ENCODE results near the gene FAM149B1. TPM values are rescaled to one million over a fixed set of nuclear protein-coding genes. Genes with fewer than 3 reads are reported as not detected.
"Not testable (repeated sequence)": the region's sequence is repeated elsewhere in the genome, so short reads cannot be mapped to it uniquely, and the experiment has no call there.

The FAM149B1 gene
- total RNA-seq: 10 to 100 TPM; 14.5 to 32.5 (median 22.6) TPM

GRCh38 chr10:73167783-73168464 is at the start of gene FAM149B1, which contains the start of gene ECD:
Gene FAM149B1 (plus strand): TSS chr10:73168119. CDS start chr10:73168340, 221 bp downstream.
Gene ECD (minus strand): TSS chr10:73168008. CDS start chr10:73163937, 4,071 bp downstream.
- peak; percentile 95 to 99 (median 98) for ATAC-seq (replicated peaks in 6 of 8)
- Histone ChIP-seq H3K4me3 (peak within 1 kb of the TSS; percentile 68 to 98 (median 89)), H3K27ac (peak within 1 kb of the TSS; percentile 88 to 96), H3K4me1 (replicated peaks in 1 of 2) (peaks cover 0 to 5% of the 10 kb centered on the region in 2 donors)
- in situ Hi-C loops (cut with MboI; ENCODE audit: low pct_unique_long_range_greater_than_20kb in 2 of 9, low sequenced_read_pairs in 9 of 9, unreplicated experiment in 9 of 9): no loop called here
- 0 to 3% (median 0%) methylated on average over 1 to 6 of the region's 49 CpGs; no CpG with 5 or more reads in 5 of the 10 experiments for WGBS, 10 experiments

- in situ Hi-C loops (cut with MboI; ENCODE audit: low pct_unique_long_range_greater_than_20kb in 2 of 9, low sequenced_read_pairs in 9 of 9, unreplicated experiment in 9 of 9): no loop called here
- no peak overlapping the region for H3K4me3 ChIP-seq
- WGBS, 10 experiments: 0 to 100% (median 83%) methylated on average over 1 of the region's 1 CpG; no CpG with 5 or more reads in 1 of the 10 experiments
- H3K4me1 ChIP-seq (replicated peaks in 1 of 2): no peaks in the 10 kb centered on the region
- ATAC-seq (replicated peaks in 6 of 8): no peak
- H3K27ac ChIP-seq: no peak overlapping the region
Observed at GRCh38 chr10:73119457-73119856, 48.5 kb upstream of the FAM149B1 start.

DNA sequence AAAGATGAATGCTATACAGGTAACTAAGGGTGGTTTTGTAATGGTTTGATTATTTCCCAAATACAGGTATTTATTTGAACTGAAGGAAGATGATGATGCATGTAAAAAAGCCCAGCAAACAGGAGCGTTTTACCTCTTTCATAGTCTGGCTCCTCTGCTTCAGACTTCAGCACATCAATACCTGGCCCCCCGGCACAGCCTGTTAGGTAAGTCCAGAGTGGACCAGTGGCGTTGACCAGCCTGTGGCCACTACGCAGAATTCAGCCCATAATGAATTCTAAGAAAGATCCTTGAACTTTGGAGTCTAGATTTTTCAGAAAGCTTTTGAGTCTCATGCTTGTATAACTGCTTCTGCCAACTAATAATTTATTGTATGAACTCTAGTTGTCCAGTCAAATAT is 48.0 kb upstream of the FAM149B1 start:
- in situ Hi-C loops (cut with MboI; ENCODE audit: low pct_unique_long_range_greater_than_20kb in 2 of 9, low sequenced_read_pairs in 9 of 9, unreplicated experiment in 9 of 9): no loop called here
- ATAC-seq (replicated peaks in 6 of 8): no peak
- Histone ChIP-seq H3K27ac (no peak overlapping the region), H3K4me3 (no peak overlapping the region), H3K4me1 (replicated peaks in 1 of 2) (no peaks in the 10 kb centered on the region)
- WGBS, 10 experiments: 94 to 100% (median 99%) methylated on average over 1 to 4 of the region's 4 CpGs; no CpG with 5 or more reads in 2 of the 10 experiments

- peak in 2 of 8 experiments; percentile 26 to 38 for ATAC-seq (replicated peaks in 6 of 8)
- WGBS, 10 experiments: 67 to 100% (median 91%) methylated on average over 1 to 2 of the region's 2 CpGs; no CpG with 5 or more reads in 6 of the 10 experiments
Observed at GRCh38 chr10:73126343-73126742, 41.6 kb upstream of the FAM149B1 start.

DNA sequence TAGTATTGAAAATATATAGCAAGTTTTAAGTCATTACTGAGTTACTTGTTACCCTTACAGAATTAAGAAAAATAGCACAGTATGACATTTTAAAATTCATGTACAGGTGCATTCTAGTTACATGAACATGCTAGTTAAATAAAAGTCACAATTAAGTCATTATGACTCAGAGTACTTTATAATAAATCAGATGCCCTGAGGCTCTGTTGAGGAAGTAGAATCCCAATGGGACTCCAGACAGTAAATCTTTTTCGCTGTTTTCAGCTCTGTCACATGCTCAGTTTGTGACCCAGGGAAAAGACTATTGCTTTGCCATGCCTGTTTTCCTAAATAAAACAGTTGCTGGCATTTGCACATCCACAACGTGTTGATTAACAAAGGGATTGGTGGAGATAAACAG is 36.6 kb upstream of the FAM149B1 start:
- no peaks in the 10 kb centered on the region for H3K4me1 ChIP-seq (replicated peaks in 1 of 2)
- H3K27ac ChIP-seq: no peak overlapping the region
- peak in 6 of 8 experiments; percentile 55 to 86 (median 78) for ATAC-seq (replicated peaks in 6 of 8)
- no peak overlapping the region for H3K4me3 ChIP-seq
- 0 to 83% (median 69%) methylated on average over 1 to 2 of the region's 2 CpGs; no CpG with 5 or more reads in 2 of the 10 experiments for WGBS, 10 experiments
- in situ Hi-C loops (cut with MboI; ENCODE audit: low pct_unique_long_range_greater_than_20kb in 2 of 9, low sequenced_read_pairs in 9 of 9, unreplicated experiment in 9 of 9): no loop called here

More at GRCh38 chr10:73126343-73126742, 41.6 kb upstream of the FAM149B1 start:
- no peak overlapping the region for H3K27ac ChIP-seq
- no peaks in the 10 kb centered on the region for H3K4me1 ChIP-seq (replicated peaks in 1 of 2)
- H3K4me3 ChIP-seq: no peak overlapping the region
- in situ Hi-C loops (cut with MboI; ENCODE audit: low pct_unique_long_range_greater_than_20kb in 2 of 9, low sequenced_read_pairs in 9 of 9, unreplicated experiment in 9 of 9): no loop called here

DNA sequence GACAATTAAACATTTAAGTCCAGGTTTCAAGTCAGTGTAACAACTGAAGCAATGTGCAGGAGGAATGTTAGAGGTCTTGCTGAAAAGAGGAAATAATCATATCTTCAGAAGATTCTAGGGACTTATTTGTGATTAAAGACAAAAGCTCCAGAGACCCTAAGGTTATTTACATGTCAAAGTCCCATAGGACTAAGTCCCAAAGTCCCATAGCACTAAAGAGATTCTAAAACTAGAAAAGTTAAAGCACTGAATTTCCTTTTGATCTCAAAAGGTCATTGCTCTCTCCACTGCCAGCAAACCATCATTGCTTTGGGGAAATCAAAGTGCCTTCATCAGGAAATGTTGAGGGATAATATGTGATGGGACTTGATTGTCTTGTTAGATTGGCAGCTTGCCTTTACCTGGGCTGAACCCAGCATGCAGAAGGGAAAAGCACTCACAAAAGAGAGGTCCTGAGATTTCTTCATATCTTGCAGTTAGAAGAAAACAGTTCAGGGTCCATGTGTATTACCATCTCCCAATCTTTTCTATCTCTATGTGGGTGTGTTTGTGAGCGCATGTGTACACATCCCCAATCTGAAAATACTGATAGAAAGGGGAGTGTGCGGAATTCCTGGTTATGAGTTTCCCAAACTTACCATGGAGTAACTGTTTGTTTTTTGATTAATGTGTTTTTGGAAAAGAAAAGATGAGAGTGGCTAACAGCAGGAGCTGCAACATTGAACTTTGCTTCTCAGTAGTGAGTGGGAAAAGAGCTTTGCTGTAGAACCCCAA is 35.8 kb upstream of the FAM149B1 start:
- in situ Hi-C loops (cut with MboI; ENCODE audit: low pct_unique_long_range_greater_than_20kb in 2 of 9, low sequenced_read_pairs in 9 of 9, unreplicated experiment in 9 of 9): no loop called here
- no peak overlapping the region for H3K27ac ChIP-seq
- no peak for ATAC-seq (replicated peaks in 6 of 8)
- WGBS, 10 experiments: 83 to 95% (median 93%) methylated on average over 2 of the region's 2 CpGs; no CpG with 5 or more reads in 6 of the 10 experiments
- H3K4me1 ChIP-seq (replicated peaks in 1 of 2): no peaks in the 10 kb centered on the region
- no peak overlapping the region for H3K4me3 ChIP-seq

GRCh38 chr10:73134727-73135126 is 33.2 kb upstream of the FAM149B1 start:
- H3K4me1 ChIP-seq (replicated peaks in 1 of 2): no peaks in the 10 kb centered on the region
- no peak overlapping the region for H3K4me3 ChIP-seq
- no peak overlapping the region for H3K27ac ChIP-seq
- ATAC-seq (replicated peaks in 6 of 8): no peak
- WGBS, 10 experiments: 70 to 100% (median 98%) methylated on average over 1 to 3 of the region's 3 CpGs
- in situ Hi-C loops (cut with MboI; ENCODE audit: low pct_unique_long_range_greater_than_20kb in 2 of 9, low sequenced_read_pairs in 9 of 9, unreplicated experiment in 9 of 9): no loop called here

DNA sequence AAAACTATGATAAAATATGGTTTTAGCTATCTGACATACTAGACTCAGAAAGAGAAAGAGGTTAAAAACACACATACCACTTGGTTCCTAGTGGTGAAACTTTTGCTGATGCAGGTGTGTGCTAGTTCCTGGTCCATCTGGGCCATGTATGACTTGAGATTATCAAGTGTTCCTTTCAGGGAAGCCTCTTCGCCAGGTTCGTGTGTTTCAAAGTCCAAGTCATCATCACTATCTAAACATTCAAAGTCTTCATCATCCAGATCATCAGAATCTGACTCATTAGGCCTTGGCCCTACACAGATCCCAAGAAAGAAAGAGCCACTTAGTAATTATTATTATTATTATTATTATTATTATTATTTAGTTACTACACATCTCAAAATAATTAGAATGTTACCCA is 31.3 kb upstream of the FAM149B1 start:
- in situ Hi-C loops (cut with MboI; ENCODE audit: low pct_unique_long_range_greater_than_20kb in 2 of 9, low sequenced_read_pairs in 9 of 9, unreplicated experiment in 9 of 9): no loop called here
- 80 to 100% (median 97%) methylated on average over 2 of the region's 2 CpGs; no CpG with 5 or more reads in 4 of the 10 experiments for WGBS, 10 experiments
- ATAC-seq (replicated peaks in 6 of 8): no peak
- H3K4me1 ChIP-seq (replicated peaks in 1 of 2): no peaks in the 10 kb centered on the region
- no peak overlapping the region for H3K27ac ChIP-seq
- no peak overlapping the region for H3K4me3 ChIP-seq

- no peaks in the 10 kb centered on the region for H3K4me1 ChIP-seq (replicated peaks in 1 of 2)
- H3K4me3 ChIP-seq: no peak overlapping the region
- WGBS, 10 experiments: 0 to 100% (median 93%) methylated on average over 1 to 2 of the region's 2 CpGs
- in situ Hi-C loops (cut with MboI; ENCODE audit: low pct_unique_long_range_greater_than_20kb in 2 of 9, low sequenced_read_pairs in 9 of 9, unreplicated experiment in 9 of 9): no loop called here
- no peak for ATAC-seq (replicated peaks in 6 of 8)
- H3K27ac ChIP-seq: no peak overlapping the region
Observed at GRCh38 chr10:73139251-73139650, 28.7 kb upstream of the FAM149B1 start.

DNA sequence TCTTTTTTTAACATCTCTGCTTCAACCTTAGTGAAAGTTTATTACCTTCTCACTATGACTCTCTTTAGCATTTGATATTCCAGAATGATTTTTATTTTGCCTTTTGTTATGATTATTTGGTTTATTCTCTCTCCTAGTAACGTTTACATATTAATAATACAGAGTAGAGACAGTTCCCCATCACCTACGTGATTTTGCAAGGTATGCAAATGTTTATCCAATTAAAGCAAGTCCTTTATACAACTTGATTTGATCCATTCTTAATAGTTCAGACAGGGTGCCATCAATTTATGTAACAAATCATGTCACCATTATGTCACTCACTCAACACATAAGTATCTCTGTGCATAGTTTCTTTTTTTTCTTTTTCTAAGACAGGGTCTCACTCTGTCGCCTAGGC is 26.3 kb upstream of the FAM149B1 start:
- WGBS, 10 experiments: 77 to 100% (median 92%) methylated on average over 2 to 3 of the region's 3 CpGs; no CpG with 5 or more reads in 1 of the 10 experiments
- in situ Hi-C loops (cut with MboI; ENCODE audit: low pct_unique_long_range_greater_than_20kb in 2 of 9, low sequenced_read_pairs in 9 of 9, unreplicated experiment in 9 of 9): no loop called here

DNA sequence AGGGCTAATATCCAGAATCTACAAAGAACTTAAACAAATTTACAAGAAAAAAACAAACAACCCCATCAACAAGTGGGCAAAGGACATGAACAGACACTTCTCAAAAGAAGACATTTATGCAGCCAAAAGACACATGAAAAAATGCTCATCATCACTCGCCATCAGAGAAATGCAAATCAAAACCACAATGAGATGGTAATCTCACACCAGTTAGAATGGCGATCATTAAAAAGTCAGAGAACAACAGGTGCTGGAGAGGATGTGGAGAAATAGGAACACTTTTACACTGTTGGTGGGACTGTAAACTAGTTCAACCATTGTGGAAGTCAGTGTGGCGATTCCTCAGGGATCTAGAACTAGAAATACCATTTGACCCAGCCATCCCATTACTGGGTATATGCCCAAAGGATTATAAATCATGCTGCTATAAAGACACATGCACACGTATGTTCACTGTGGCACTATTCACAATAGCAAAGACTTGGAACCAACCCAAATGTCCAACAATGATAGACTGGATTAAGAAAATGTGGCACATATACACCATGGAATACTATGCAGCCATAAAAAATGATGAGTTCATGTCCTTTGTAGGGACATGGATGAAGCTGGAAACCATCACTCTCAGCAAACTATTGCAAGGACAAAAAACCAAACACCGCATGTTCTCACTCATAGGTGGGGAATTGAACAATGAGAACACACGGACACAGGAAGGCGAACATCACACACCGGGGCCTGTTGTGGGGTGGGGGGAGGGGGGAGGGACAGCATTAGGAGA is 17.1 kb upstream of the FAM149B1 start:
- H3K4me1 ChIP-seq (replicated peaks in 1 of 2); in situ Hi-C loops (cut with MboI; ENCODE audit: low pct_unique_long_range_greater_than_20kb in 2 of 9, low sequenced_read_pairs in 9 of 9, unreplicated experiment in 9 of 9); H3K27ac ChIP-seq; ATAC-seq (replicated peaks in 6 of 8); H3K4me3 ChIP-seq: not testable (repeated sequence)
- WGBS, 10 experiments: no CpG with 5 or more reads among the region's 8 CpGs

More for the DNA sequence above, 26.3 kb upstream of the FAM149B1 start:
- Histone ChIP-seq H3K27ac (no peak overlapping the region), H3K4me3 (no peak overlapping the region), H3K4me1 (replicated peaks in 1 of 2) (no peaks in the 10 kb centered on the region)
- no peak for ATAC-seq (replicated peaks in 6 of 8)

DNA sequence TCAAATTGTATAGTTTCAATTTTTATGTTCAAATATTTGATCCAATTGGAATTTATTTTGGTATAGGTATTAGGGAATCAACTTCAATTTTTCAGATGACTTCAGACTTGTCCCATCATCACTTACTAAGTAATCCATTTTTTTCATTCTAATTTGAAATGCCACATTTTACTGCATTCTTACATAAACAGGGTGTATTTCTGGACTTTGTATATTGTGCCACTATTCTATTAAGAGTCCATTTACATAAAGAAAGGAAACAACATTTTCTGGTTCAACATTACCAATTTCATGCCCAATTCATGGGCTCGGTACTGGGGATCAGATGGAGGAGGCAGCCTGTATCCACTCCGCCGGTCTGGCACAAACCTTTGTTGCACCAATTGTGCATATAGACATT is 15.9 kb upstream of the FAM149B1 start:
- WGBS, 10 experiments: 26 to 100% (median 78%) methylated on average over 1 to 3 of the region's 3 CpGs; no CpG with 5 or more reads in 2 of the 10 experiments
- in situ Hi-C loops (cut with MboI; ENCODE audit: low pct_unique_long_range_greater_than_20kb in 2 of 9, low sequenced_read_pairs in 9 of 9, unreplicated experiment in 9 of 9): no loop called here
- ATAC-seq (replicated peaks in 6 of 8): peak in 3 of 8 experiments; percentile 59 to 75 (median 71)
- Histone ChIP-seq H3K4me1 (replicated peaks in 1 of 2) (no peaks in the 10 kb centered on the region), H3K4me3 (no peak overlapping the region), H3K27ac (no peak overlapping the region)
